HL-60 (cell line): Measurements from ENCODE around the gene FXYD2.

Source experiments
- CTCF ChIP-seq: IDR thresholded peaks from one replicate; pipeline ENCODE4 v1.5.1; 2011; ENCODE audit warnings: low read length, control low read depth, inconsistent platforms; ENCODE audit not compliant: insufficient read depth
- GABPA ChIP-seq: IDR thresholded peaks from 2 replicates; pipeline ENCODE4 v1.6.1; 2012; ENCODE audit warnings: low read depth
- POLR2AphosphoS5 ChIP-seq: IDR thresholded peaks from 2 replicates; pipeline ENCODE4 v1.6.1; 2012; ENCODE audit warnings: low read depth
- REST ChIP-seq: IDR thresholded peaks from 2 replicates; pipeline ENCODE4 v1.6.1; 2012; ENCODE audit warnings: low read depth; ENCODE audit not compliant: insufficient replicate concordance
- SPI1 ChIP-seq: IDR thresholded peaks from 2 replicates; pipeline ENCODE4 v1.6.1; 2012; ENCODE audit warnings: low read depth, mild to moderate bottlenecking, borderline replicate concordance

GRCh38 chr11:117862019-117862725 lies 37.6 kb upstream of the FXYD2 start:
- no peak for TF ChIP-seq CTCF
- no peak for TF ChIP-seq POLR2AphosphoS5
- no peak for TF ChIP-seq REST
- TF ChIP-seq GABPA: no peak
- no peak for TF ChIP-seq SPI1
